ENCODE measurements around the gene PRMT3.
"Not testable (repeated sequence)": the region's sequence is repeated elsewhere in the genome, so short reads cannot be mapped to it uniquely, and the experiment has no call there.

Gene PRMT3

DNA sequence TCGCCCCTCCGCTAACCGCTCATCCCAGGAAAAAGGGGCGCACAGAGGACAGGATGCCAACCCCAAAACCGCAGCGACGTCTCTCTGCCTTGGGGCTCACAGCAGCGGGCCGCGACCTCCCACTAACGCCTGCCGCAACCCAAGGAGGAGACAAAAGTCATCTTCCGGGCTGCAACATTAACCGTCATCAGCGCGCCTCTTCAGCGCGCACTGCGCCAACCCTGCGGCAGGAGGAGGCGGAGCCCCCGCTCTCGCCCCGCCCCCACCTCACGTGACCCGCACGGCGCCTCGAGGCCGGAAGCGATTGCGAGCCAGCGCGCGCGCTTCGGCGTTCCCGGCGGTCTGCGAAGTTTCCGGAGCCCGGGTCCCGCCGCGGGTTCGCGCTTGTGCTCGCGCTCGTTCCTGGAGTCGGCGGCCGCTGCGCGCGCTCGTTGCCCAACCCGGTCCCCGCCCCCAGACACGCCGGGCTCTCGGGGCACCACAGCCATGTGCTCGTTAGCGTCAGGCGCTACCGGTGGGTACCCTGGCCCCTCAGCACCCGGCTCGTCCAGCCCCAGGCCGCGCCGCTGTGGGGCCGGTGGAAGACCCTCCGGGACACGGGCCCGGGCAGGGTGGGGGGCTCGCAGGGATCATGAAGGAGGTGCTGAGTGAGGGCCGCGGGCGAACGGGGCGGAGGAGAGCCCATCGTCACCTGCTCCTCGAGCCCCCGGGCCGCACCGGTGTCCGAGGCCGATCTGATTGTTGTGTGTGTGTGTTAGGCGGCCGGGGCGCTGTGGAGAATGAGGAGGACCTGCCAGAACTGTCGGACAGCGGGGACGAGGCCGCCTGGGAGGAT is at the start of gene PRMT3:
Gene PRMT3 (plus strand): TSS at position 456 of the 835 bp plus-strand sequence. CDS start 31 bp downstream, at position 487.
- in situ Hi-C loops (cut with MboI; ENCODE audit: low sequenced_read_pairs) = no loop called here

DNA sequence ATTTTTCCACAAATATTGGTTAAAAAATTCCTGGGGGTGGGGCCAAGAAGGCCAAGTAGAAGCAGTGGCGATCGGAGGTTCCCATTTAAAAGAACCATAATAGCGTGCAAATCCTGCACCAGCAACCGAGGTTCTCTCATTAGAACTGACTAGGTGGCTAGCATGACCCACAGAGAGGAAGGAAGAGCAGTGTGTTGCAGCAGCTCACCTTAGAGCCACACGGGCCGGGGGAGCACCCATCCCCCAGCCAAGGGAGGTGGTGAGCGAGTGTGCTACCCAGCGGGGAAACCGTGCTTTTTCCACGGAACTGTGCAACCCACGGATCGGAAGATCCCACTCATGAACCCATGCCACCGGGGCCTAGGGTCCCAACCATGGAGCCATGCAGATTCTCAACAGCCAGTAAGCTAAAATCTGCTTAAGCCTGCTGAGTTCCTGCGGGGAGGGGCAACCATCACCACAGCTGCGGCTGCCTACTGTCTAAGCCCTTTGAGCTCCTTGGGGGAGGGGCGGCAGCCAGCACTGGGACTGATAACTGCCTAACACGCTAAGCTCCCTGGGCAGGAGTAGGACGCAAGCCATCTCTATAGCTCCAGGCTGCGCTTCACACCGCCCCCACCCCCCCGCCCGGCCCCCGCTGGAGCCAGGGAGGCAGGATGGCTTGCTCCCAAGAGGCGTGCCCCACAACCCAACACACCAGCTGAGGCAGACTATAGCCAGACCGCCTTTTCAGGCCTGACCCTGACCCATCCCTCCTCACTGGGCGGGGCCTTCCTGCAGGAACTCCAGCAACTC is 45.0 kb upstream of the PRMT3 start:
- in situ Hi-C loops (cut with MboI; ENCODE audit: low sequenced_read_pairs) = no loop called here

DNA sequence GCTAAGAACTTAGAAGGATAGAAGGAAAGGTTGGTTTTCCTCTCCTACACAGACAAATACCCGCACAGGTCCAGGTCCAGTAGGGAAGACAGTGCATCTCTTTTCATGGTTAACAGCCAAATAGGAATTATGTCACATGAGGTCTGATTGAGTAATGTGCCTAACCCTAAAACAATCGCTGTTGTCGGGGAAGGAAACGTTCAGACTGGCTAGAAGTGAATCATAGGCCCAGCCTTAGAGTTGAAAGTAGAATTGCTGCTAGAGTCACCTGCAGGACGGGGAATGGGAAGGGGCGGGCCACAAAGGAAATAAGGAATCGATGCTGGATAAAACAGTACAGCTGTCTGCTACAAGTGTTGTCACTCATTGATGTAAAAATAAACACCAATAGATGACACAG is 36.4 kb upstream of the PRMT3 start:
- in situ Hi-C loops (cut with MboI; ENCODE audit: low sequenced_read_pairs) = no loop called here

DNA sequence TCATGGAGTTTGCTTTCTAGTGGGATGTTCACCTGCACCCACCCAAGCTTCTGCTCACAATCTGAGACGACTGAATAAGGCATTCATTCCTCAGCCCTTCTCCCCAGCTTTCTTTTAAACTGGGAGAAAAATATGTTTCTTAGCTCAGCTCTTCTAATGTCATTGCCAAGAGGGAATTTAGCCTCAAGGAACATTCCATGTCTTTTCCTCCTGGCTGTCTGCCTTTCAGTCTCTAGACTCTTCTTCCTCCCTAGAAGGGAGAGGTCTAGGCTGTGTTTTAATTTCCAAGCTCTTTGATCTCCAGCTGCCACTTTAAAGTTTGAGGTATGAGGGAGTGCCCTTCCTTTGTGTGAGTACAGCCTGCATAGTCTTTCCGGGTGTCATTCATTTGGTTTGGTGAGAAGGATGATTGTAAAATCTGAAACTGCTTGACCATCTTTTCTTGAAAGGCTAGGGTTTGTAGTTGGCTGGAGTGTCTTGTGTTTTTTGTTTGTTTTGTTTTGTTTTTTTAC is 35.7 kb upstream of the PRMT3 start:
- in situ Hi-C loops (cut with MboI; ENCODE audit: low sequenced_read_pairs) = no loop called here

- in situ Hi-C loops (cut with MboI; ENCODE audit: low sequenced_read_pairs) = no loop called here
Observed at GRCh38 chr11:20353829-20354434, 33.6 kb upstream of the PRMT3 start.

DNA sequence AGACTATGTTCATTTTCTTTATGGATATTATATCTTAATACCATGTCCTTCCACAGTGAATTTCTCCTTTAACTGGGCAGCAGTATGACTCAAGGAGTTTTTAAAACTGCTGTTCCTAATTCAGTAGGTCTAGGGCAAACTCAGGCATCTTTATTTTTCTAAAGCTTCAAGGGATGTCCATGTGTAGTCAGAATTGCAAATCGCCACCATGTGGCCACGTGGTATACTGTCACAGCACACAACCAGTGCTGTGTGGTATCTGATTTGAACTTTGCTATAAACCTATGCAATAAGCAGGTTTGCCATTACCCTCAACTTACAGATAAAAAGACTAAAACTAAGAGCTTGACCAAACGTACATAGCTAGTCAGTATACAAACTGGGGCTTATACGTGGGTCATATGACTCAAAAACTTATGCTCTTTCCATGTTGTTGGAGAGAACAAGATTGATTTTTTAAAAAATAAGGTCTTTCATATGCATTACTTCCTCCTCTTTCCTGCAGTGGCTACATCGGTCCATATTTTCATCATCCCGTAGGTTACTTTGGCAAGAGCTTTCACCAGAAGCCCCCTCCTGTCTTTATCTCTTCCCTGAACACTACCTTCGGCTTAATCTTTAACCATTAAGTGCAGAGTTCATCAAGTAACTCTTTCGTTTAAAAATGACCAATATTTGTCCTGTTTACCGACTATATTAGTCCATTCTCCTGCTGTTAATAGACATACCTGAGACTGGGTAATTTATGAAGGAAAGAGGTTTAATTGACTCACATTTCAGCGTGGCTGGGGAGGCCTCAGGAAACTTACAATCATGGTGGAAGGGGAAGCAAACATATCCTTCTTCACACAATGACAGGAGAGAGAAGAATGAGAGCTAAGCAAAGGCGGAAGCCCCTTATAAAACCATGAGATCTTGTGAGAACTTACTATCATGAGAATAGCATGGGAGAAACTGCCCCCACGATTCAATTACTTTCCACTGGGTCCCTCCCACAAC is 32.0 kb upstream of the PRMT3 start:
- in situ Hi-C loops (cut with MboI; ENCODE audit: low sequenced_read_pairs) = no loop called here

DNA sequence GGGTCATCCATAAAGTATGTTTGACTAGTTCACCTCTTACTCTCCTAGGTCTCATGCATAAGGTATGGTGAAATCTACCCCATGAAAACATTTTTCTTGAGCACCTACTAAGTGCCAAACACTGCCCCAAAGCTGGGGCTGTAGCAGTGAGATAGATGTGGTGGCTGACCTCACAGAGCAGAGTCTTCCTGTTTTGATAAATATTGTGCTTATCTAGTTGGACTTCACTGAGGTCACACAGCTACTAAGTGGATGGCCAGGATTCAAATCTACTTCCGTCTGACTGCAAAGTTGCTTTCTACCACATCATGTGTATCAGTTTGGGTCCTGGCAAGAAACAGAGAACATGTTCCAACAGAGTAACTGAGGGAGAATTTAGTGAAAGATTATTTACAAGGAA is 30.4 kb upstream of the PRMT3 start:
- in situ Hi-C loops (cut with MboI; ENCODE audit: low sequenced_read_pairs) = no loop called here

DNA sequence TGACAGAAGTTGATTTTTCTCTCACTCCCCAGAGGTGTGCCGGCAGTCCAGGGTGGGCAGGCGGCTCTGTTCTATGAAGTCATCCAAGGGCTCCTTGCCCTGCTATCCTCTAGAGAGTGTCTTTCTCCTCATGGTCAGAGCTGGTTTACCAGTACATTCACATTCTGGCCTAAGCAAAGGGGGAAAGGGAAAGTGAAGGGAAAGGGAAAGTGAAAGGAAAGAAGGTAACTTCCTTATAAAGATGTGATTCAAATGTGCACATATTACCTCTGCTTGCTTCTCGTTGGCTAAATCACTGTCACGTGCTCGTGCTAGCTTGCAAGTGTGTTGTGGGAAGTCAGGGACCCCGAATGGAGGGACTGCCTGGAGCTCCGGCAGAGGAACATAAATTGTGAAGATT is 26.9 kb upstream of the PRMT3 start:
- in situ Hi-C loops (cut with MboI; ENCODE audit: low sequenced_read_pairs) = no loop called here

DNA sequence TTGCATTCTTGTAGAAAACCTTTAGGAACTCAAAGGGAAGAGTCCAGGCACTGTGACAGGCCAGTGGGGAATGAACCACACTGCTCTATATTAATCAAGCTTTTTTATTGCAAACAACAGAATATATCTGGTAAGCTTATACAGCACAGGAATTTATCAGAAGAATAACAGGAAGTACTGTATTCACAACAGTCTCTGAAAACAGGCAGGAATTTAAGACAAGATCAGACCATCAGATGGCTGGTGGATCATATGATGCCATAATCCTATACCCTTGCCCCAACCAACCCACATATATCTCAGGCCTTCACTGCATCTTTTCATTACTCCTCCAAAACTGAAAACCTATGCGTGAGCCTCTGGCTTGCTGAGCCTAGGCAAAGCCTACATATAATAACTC is 25.0 kb upstream of the PRMT3 start:
- in situ Hi-C loops (cut with MboI; ENCODE audit: low sequenced_read_pairs) = no loop called here

DNA sequence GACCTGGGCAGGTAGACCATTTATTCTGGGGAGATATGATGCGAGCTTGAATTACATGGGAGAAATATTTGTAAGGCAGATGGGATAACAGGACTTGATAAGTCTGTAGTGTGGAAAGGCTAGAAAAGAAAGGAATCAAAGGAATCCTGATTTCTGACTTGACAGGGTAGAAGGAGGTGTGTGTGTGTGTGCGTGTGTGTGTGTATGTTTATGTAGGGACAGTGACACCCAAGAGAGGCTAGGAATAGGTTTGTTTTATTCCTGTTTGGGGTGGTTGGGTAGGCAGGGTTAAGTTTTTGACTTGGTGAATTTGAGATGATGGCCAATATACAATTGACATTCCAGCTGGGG is 24.4 kb upstream of the PRMT3 start:
- in situ Hi-C loops (cut with MboI; ENCODE audit: low sequenced_read_pairs) = no loop called here

- in situ Hi-C loops (cut with MboI; ENCODE audit: low sequenced_read_pairs) = no loop called here
Observed at GRCh38 chr11:20363500-20364340, 23.8 kb upstream of the PRMT3 start, which contains the start of gene HTATIP2. HTATIP2 (plus strand) TSS chr11:20363714; CDS start chr11:20364238, 524 bp downstream.

- in situ Hi-C loops (cut with MboI; ENCODE audit: low sequenced_read_pairs) = no loop called here
Observed at GRCh38 chr11:20364341-20364792, 23.1 kb upstream of the PRMT3 start.

GRCh38 chr11:20365465-20365864 is 22.1 kb upstream of the PRMT3 start:
- in situ Hi-C loops (cut with MboI; ENCODE audit: low sequenced_read_pairs) = not testable (repeated sequence)

DNA sequence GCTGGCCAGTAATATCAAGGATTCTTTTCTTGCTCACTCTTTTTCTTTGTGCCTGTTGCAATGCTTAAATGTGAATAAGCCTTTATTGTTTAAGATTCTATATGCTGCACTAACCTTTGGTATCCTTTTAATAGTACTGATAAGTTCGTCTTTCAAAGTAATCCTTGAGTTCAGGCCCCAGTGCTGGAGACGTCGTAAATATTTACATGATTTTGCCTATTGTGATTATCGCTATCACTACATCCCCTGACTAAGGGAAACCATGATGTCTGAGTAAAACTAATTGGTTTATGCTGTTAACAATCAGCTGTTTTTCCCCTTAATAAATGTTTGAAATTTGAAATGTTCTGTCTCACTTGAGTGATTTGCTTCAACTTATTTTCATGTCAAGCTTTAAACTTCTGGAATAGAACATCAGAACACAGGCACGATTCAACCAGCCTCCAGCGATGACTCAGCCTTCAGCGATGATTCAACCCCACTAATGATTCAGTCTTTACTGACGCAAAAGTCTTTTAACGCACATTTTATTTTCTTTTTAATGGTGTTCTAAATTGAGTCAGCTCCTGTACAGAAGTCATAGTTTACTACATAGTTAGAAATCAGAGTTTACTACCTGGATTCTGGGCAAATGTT is 20.1 kb upstream of the PRMT3 start:
- in situ Hi-C loops (cut with MboI; ENCODE audit: low sequenced_read_pairs) = no loop called here

DNA sequence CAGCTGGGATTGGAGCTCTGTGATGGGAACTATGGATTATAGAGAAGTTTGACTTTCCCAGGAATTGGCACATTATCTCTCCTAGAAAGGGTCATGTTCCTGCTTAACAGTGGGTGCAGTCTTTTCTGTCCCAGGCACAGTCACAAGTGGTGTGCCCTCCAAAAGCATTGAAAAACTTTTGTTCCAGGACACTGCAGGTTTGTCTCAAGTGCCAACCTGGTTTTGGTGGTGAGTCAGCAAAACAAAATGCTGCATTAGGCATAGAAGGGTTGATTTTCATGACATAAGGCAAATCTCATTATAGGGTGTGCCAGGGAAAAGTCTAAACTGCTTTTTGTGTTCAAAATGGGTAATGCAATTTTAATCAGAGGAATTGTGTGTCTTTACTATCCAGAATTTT is 19.1 kb upstream of the PRMT3 start:
- in situ Hi-C loops (cut with MboI; ENCODE audit: low sequenced_read_pairs) = no loop called here

DNA sequence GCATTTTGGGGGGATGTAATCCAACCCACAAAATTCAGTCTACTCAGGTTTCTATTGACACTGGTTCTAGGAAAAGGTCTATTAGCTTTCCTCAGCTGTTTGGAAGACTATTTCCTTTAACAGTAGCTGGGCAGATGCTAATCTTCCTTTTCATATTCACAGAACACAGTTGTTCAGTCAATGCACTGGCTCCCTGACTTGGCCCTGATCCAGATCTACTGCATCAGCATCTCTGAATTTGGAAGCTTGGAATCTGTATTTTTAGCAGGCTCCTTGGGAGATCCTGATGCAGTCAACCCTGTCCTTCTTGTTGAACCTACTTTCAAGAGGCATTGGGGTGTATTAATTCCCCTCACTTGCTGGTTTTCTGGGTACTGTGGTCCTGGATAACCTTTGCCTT is 17.7 kb upstream of the PRMT3 start:
- in situ Hi-C loops (cut with MboI; ENCODE audit: low sequenced_read_pairs) = no loop called here

DNA sequence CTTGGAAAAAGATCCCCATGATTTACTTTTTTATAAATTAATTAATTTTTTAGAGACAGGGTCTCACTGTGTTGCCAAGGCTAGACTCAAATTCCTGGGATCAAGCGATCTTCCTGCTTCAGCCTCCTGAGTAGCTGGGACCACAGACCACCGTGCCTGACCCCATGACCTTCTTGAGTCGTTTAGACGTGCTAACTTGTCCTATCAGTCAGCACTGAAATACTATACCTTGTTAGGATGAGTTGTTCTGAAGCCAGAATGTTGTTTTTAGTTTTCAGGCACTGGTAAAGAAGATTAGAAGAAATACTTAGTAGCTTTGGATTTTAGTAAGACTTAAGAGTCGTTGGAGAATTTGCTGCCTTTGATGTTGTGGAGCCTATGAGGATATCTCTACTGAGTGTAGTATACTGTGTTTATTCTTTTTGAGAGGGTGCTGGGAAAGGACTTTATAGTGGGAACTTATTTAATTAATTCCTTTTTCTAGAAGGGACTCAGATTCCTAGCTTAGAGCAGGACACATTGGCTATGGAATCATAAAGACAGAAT is 15.4 kb upstream of the PRMT3 start:
- in situ Hi-C loops (cut with MboI; ENCODE audit: low sequenced_read_pairs) = no loop called here

DNA sequence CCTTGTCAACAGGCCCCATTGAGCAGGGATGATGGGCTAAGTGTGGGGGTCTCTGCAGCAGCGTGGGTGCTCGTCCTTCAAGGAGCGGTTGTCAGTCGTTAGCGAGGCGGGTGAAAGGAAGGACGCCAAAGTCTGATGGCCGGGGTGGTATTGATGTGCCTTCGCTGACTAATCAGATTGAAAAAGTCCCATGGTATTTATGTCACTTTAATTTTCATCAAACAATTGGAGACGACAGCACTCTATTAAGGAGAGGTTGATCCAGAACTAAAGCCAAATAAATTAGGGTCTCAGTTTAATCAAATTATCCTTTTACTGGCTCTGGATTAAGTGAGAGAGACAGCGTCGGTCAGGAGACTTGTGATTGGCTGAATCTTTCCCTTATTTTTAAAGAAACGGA is 14.4 kb upstream of the PRMT3 start:
- in situ Hi-C loops (cut with MboI; ENCODE audit: low sequenced_read_pairs) = no loop called here

Measured in hTERT RPE-1 (cell line).